SKM-1 (cell line): Measurements from ENCODE around the gene PIEZO2.
"Not testable (repeated sequence)": the region's sequence is repeated elsewhere in the genome, so short reads cannot be mapped to it uniquely, and the experiment has no call there.

ENCODE experiments used
- DNase-seq: peaks from one replicate; lab custom pipeline; 2025; ENCODE audit not compliant: unreplicated experiment; lab: John Stamatoyannopoulos, UW

The PIEZO2 gene

DNA sequence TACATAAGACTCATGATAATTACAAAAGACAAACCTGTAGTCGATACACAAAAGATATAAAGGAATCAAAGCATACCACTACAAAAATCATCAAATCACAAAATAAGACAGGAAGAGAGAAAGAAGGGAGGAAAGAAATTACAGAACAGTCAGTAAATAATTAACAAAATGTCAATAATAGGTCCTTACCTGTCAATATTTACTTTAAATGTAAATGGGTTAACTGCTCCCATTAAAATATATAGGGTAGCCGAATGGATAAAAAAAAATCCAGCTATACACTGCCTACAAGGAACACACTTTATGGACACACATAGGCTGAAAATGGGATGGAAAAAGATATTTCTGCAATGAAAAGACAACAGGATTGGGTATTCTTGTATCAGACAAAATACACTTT is 163.7 kb downstream of the PIEZO2 start:
- DNase-seq: no peak

GRCh38 chr18:10979411-10979810 is 170.0 kb downstream of the PIEZO2 start:
- DNase-seq: no peak

GRCh38 chr18:10977042-10977441 is 172.3 kb downstream of the PIEZO2 start:
- no peak for DNase-seq

DNA sequence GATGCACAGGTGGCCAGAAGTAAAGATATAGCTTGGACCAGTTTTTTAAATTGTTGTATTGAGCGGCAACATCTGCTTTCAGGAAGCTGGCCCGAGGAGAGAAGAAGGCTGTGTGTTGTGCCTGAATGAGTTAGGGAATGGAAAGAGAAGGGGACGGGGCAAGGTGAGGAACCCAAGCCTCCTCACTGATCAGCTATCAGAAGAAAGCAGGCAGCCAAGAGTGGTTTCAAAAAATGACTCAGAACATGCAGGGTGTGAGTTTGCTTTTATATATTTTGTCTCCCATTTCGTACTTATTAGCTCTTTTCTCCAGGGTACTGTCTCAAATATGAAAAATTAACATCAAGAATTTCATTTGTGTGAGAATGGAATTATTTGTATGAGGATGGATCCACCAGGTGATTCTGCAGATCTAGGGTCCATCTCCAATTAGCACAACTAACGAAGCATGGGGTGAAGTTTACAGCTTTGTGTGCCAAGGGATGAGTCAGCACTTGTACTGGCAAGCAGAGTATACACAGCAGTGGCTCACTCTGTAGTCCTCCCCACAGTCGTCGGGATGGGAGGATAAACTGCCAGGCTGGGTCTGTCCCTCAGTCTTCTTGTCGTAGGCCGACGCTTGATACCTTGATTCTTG is 175.7 kb downstream of the PIEZO2 start:
- DNase-seq: no peak

DNA sequence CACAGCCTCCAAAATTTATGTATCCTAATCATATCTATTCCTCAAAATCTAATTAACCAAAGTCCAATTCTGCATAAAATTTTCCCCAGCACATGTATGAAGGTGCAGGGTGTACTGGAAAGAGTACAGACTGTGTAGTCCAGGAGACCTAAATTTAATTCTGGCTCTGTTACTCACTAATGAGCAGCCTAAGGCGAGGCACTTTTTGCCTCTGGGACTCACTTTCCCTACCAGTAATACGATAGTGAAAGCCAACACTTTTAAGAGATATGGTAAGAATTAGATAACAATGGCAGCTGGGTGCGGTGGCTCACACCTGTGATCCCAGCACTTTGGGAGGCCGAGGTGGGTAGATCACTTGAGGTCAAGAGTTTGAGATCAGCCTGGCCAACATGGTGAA is 177.7 kb downstream of the PIEZO2 start:
- no peak for DNase-seq

- no peak for DNase-seq
These were observed 184.2 kb downstream of the PIEZO2 start for GRCh38 chr18:10965119-10965518.

DNA sequence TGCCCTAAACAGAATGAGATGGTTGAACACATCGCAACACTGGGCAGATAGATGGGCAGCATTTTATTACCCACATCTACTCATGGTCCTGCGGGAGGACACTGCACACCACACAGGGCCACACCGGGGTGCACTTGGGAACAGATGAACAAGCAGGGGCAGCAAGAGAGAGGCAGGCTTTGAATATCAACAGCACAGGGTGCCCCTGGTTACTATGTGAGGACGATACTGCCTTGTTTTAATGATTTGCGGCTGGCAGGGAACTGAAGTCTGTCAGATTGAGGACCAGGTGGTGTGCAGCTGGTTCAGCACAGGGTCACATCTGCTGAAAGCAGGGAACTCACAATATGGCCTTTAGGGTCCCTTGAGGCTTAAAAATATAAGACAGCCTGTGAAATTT is 195.7 kb downstream of the PIEZO2 start:
- no peak for DNase-seq

GRCh38 chr18:10951631-10952544 is 197.5 kb downstream of the PIEZO2 start:
- DNase-seq: no peak

- no peak for DNase-seq
These were observed 198.3 kb downstream of the PIEZO2 start for GRCh38 chr18:10950876-10951630.

DNA sequence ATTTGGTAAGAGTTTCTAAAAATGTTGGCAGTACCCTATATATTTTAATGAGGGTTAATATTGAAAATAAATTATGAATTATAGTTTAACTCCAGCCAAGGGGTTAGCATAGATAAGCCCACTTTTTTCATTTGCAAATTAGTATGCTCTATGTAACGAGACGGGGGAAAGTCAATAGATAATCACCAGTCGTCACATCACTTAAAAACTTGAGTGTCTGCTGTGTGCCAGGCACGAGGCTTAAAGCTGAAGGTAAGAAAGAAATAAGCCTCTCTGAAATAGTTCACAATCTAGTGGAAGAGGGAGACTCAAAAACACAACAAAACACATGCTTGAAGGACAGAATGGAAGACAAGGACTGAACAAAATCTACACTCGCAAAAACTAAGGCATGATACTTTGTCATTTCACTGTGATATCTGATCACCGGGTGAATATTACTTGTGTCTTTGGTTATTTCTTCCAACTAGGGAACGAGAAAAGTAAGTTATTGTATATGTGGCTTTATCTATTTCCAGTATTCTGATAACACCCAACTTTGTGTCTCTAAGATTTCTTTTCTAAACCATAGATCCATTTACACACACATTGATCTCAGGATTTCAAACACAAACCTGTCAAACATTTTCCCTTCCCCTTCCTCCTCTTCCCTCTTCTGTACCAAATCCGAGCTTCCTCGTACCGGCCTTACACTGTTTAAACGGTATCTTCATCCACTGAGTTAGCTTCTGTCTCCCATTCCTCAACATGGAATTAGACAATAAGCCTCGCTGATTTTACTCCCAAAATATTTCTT is 199.1 kb downstream of the PIEZO2 start:
- no peak for DNase-seq

DNA sequence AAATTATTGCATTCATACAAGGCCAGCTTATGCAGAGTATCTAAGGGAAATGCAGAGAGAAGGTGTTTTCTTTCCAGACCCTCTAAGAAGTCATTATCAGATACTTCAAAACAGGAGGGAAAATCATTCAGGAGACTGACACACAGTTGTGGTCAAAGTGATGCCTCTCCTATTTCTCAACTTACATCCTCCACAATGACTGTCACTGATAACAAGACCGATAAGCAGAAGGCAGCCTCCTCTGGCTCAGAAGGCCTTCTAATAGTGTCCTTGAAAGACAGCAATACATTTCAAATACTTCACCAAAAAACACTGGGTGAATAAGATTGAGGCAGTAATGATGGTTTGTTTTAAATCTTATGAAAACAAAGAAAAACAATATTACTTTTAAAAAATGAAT is 199.7 kb downstream of the PIEZO2 start:
- no peak for DNase-seq

- DNase-seq: no peak
These were observed 200.9 kb downstream of the PIEZO2 start for GRCh38 chr18:10948421-10948820.

GRCh38 chr18:10946058-10946457 is 203.3 kb downstream of the PIEZO2 start:
- no peak for DNase-seq

DNA sequence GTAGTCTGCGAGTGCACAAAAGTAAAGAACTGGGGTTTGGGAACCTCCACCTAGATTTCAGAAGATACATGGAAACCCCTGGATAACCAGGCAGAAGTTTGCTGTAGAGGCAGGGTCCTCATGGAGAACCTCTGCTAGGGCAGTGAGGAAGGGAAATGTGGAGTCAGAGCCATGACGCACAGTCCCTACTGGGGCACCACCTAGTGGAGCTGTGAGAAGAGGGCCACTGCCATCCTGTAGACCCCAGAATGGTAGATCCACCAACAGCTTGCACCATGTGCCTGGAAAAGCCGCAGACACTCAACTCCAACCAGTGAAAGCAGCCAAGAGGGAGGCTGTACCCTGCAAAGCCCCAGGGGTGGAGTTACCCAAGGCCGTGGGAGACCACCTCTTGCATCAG is 206.4 kb downstream of the PIEZO2 start:
- no peak for DNase-seq

DNA sequence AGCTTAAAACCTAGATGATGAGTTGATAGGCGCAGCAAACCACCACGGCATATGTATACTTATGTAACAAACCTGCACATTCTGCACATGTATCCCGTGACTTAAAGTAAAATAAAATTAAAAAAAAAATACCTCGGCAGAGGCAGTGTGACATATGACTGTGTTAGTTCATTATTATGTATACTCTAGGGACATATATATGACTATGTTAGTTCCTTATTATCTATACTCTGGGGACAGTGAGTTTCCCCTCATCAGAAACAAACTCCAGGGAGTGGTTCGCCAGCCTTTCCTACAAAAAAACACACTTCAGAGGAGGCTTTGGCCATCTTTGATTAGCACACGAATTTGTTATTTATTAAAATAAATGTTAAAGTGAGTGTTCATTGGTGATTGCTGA is 209.5 kb downstream of the PIEZO2 start:
- no peak for DNase-seq

GRCh38 chr18:10937743-10938640 is 211.4 kb downstream of the PIEZO2 start:
- no peak for DNase-seq

GRCh38 chr18:10936176-10937053 is 213.0 kb downstream of the PIEZO2 start:
- no peak for DNase-seq

- no peak for DNase-seq
These were observed 213.8 kb downstream of the PIEZO2 start for GRCh38 chr18:10935588-10935987.

DNA sequence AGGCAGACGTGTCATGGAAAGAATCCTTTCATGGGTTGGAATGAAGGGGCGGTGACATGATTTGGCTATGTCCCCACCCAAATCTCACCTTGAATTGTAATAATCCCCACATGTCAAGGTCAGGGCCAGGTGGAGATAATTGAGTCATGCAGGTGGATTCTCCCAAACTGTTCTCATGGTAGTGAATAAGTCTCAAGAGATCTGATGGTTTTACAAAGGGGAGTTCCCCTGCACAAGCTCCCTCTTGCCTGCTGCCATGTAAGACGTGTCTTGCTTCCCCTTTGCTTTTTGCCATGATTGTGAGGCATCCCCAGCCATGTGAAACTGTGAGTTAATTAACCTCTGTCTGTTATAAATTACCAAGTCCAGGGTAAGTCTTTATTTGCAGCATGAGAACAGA is 215.7 kb downstream of the PIEZO2 start:
- not testable (repeated sequence) for DNase-seq
